Measurements from ENCODE around the gene IFT52. TPM values are rescaled to one million over a fixed set of nuclear protein-coding genes. Genes with fewer than 3 reads are reported as not detected.

IFT52 gene, protein sequence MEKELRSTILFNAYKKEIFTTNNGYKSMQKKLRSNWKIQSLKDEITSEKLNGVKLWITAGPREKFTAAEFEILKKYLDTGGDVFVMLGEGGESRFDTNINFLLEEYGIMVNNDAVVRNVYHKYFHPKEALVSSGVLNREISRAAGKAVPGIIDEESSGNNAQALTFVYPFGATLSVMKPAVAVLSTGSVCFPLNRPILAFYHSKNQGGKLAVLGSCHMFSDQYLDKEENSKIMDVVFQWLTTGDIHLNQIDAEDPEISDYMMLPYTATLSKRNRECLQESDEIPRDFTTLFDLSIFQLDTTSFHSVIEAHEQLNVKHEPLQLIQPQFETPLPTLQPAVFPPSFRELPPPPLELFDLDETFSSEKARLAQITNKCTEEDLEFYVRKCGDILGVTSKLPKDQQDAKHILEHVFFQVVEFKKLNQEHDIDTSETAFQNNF
- 6.5 TPM for total RNA-seq
- long read RNA-seq, partial matches to known transcripts, result 0 of 4 reads
- long read RNA-seq, other reads (novel, unspliced or antisense), result 0 of 4 reads

DNA sequence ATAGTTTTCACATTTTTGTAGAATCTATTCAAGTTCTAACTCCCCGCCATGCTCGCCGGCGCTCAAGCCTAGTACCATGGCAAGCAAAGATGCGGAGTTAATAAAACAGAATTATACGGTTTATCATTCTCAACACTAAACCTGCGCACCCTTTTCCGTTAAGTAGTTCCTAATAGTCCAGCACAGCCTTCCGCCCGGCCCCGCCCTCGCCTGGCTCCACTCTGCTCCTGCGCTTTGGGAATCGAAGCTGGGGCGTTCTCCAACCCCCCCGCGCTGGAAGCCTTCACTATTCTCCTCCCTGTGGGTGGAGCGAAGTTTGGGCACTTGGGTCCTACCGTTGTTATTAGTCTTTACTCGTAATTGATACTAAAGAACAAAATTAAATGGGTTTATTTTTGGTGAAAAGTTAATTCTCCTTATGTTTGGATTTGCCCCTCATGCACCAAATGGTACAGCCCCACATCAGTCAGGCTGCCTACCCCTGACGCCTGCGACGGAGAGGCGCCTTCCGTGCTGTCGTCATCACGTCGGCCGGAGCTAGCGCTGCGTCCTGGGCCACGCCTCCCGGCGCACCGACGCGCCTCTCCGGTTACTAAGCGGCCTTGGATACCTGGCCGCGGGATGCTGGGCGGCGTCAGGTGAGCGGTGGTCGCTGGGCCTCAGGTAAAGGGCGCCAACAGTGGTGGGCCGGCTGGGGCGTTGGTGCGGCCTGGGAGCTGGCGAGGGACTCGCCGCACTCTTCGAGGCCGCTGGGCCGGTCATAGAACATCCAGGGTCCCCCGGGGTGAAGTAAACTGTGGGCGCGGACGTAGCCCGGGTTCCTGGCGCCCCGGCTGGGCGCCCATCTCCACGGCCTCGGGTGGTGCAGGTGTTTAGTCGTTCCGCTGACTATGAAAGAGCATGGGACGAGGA is at the start of gene IFT52:
TSS of gene IFT52 (plus strand) at position 546 of the 912 bp plus-strand sequence. CDS start 3,762 bp downstream, outside the sequence.
- DNase-seq (ENCODE audit: missing footprints) (peak; percentile 96), ATAC-seq (peak; percentile 99)
- intact Hi-C loops (cut with DNase I), result loop anchor here (5.0 kb wide), 2 partner anchors 53 to 133 kb away; partner anchors contain the start of gene SRSF6

DNA sequence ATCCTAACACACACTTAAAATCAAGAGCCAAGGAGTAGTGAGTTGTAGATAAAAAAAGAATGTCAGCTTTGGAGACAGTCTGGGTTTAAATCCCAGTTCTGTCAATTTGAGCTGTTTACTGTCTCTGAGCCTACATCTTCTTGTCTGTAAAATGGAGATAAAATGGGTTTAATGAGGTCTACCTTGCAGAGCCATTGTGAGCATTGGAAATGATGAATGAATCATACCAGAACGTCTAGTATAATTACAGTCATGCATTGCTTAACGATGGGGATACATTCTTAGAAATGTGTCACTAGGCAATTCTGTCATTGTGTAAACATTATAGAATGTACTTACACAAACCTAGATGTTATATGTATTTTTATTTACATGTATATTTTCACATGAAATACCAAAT is 49.5 kb upstream of the IFT52 start:
- intact Hi-C loops (cut with DNase I), result no loop called here
- DNase-seq (ENCODE audit: missing footprints) (no peak), ATAC-seq (no peak)

DNA sequence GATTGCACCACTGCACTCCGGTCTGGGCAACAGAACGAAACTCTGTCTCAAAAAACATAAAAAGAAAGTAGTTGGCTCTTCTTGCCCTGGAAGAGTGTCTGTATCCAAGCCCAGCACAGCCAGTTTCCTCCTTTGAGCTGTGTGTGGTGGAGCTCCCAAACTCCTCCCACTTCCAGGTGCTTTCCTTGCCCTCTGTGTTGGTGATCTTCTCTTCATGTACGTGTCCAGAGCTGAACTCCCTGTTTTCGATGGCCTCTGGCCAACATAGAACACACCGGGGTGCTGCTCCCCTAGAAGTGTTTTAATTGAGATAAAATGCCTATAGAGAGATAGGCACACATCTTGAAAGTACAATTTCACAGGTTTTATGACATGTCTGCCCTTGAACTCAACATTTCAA is 48.6 kb upstream of the IFT52 start:
- no peak for ATAC-seq
- intact Hi-C loops (cut with DNase I), result no loop called here
- DNase-seq (ENCODE audit: missing footprints), result no peak

DNA sequence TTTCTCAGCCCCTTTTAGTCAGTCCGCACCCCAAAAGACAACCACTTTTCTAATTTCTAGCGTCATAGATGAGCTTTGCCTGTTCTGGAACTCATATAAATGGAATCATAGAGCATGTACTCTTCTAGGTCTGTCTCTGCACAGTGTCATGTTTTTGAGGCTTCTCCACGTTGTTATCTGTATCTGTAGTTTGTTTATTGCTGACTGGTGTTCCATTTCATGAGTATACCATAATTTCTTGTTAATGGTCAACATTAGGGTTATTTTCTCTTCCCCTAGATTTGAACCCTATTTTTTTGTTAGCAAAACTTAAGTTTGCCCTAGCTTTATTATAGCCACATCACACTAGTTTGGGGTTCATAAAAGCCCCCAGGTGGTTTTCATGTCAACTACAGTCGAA is 48.1 kb upstream of the IFT52 start:
- no peak for ATAC-seq
- no peak for DNase-seq (ENCODE audit: missing footprints)
- intact Hi-C loops (cut with DNase I), result no loop called here

DNA sequence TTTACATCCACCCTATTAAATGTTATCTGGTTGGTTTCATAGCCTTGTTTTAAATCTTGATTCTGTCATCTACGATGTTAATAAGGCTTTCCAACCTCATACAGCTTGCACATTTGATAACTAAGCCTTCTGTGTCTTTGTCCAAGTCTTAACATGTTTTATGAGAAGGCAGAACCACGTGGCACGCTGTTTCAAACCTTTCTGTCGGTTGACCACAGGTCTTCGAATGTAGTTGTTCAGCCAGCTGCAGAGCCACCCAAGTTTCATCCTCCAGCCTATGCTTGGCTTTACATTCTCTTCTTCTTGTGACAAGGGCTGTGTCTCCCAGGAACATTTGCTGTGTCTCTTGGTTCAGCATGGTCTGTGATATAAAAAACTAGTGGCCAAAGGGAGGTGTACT is 47.6 kb upstream of the IFT52 start:
- no peak for DNase-seq (ENCODE audit: missing footprints)
- intact Hi-C loops (cut with DNase I), result no loop called here
- ATAC-seq, result no peak

DNA sequence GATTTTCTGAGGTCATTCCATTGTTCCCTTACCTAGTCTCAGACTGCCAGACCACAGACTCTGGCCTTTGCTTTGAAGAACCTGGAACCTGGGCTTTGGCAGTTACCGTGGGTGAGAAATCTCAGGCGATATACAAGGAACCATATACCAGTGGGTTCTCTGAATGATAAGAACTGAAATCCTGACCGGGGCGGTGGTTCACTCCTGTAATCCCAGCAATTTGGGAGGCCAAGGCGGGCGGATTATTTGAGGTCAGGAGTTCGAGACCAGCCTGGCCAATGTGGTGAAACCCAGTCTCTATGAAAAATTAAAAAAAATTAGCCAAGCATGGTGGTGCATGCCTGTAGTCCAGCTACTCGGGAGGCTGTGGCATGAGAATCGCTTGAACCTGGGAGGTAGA is 46.2 kb upstream of the IFT52 start:
- intact Hi-C loops (cut with DNase I), result no loop called here
- DNase-seq (ENCODE audit: missing footprints) (no peak), ATAC-seq (no peak)

DNA sequence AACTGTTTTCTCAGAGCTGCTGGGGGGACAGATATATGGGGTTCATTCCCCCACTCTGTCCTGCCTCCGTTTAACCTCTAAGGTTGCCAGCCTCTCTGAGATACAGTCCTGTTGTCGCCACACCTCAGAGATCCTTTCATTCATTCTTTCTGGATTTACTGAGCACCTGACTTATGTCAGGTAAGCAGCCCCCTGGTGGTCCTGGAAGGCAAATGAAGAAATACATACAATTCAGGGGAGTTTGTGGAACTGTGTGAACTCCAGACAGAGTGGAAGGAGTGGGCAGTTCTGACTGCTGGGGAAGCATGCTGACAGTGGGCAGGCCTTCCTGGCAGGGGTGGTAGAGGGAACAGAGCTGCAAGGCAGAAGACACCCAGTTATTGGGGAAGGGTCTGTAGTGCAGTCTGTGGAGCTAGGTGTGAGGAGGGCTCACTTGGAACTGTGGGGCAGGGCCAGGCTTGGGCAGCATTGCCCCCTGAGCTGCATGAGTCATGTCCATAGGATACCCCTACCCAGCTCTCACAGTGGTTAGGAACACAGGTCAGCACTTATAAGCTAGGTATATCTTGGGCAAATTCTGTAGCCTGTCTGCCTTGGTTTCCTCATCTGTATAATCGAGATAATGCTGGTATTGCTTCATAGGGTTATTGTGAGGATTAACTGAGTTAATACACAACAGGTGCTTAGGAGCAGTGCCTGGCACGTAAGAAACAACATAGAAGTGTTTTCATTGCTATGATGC is 44.7 kb upstream of the IFT52 start:
- ATAC-seq, result no peak
- intact Hi-C loops (cut with DNase I), result no loop called here
- no peak for DNase-seq (ENCODE audit: missing footprints)

DNA sequence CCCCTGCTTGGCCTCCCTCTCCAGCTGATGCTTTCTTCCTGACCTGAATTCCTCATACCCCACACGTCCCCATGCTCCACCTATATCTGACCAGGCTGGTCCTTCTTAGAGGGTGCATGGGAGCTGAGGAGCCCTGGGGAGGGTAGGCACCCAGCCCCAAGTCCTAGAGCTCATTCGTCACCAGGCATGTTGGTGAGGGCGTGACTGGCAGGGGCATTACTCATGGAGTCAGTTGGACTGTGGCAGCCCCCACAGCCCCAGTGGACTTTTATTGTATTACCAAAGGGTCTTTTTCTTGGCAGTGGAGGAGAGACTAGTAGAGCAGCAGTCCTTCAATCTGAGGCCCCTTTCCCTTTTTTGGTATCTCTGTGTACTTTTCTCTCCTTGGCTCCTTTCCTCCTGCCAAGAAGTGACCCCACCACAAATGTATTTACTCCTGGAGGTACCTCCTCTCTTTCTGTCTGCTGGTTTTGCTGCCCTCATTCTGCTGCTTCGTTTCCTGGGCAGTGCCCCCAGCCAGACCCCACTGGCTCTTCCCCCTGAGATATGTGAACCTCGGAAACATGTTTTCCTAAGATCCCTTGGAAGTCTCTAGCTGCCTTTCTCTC is 42.4 kb upstream of the IFT52 start:
- DNase-seq (ENCODE audit: missing footprints), result no peak
- ATAC-seq, result no peak
- intact Hi-C loops (cut with DNase I), result no loop called here

DNA sequence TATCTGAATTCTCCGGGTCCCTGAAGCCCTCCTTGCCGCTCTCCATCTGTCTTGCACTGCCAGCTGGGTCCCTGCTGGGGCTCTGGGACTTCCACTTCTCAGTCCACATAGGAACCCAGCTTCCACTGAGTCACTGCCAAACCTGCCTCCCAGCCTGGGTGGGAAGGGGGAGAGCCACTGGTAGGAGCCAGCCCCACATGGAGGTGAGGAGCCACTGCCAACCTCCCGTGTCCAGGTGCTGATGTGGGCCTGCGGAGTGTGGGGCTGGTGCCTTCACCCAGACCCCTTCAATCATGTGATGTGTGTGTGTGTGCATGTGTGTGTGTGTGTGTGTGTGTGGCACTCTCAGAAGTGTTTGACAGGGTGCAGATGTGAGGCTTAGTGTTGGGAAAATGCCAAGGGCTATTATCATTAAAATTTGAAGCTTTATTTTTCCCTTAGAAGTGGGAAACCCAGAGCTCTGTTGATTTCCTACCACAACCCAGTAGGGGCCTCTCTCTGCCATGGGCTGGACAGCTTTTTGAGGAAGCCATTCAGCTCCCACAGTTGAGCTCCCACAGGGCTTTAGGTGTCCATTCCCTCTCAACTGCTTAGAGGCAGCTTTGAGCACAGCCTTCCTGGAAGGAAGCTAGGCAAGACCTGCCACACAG is 41.2 kb upstream of the IFT52 start:
- intact Hi-C loops (cut with DNase I), result no loop called here
- DNase-seq (ENCODE audit: missing footprints), result no peak
- ATAC-seq, result no peak

DNA sequence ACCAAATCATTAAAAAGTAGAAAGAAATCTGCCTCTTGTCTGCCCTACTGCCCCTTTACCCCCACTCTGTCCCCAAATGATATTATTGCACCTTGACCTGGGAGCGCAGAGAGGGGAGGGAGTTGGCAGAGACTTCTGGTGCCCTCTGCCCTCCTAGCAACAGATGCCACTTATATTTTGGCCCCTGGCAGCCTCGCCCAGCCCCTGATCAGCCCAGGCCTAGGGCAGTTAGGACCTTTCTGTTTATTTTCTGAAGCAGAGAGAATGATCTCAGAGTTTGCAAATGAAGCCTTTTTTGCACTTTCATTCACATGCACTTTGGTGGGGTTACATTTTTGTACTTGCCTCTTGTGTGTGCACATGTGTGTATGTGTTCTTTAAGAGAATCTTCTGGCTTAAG is 40.3 kb upstream of the IFT52 start:
- ATAC-seq (no peak), DNase-seq (ENCODE audit: missing footprints) (no peak)
- intact Hi-C loops (cut with DNase I), result no loop called here

DNA sequence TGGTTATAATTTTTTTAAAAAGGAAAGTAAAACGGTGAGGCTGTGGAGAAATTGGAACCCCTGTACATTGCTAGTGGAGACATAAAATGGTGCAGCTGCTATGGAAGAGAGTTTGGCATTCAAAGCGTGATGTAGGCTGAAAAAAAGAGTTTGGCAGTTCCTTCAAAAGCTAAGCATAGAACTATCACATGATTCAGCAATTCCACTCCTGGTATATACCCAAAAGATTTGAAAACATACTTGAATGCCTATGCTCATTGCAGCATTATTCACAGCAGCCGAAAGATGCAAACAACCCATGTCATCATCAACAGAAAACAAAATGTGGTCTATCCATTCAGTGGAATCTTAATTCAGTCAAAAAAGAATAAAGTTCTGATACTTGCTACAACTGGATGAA is 36.4 kb upstream of the IFT52 start:
- intact Hi-C loops (cut with DNase I), result no loop called here
- no peak for ATAC-seq
- DNase-seq (ENCODE audit: missing footprints), result no peak

DNA sequence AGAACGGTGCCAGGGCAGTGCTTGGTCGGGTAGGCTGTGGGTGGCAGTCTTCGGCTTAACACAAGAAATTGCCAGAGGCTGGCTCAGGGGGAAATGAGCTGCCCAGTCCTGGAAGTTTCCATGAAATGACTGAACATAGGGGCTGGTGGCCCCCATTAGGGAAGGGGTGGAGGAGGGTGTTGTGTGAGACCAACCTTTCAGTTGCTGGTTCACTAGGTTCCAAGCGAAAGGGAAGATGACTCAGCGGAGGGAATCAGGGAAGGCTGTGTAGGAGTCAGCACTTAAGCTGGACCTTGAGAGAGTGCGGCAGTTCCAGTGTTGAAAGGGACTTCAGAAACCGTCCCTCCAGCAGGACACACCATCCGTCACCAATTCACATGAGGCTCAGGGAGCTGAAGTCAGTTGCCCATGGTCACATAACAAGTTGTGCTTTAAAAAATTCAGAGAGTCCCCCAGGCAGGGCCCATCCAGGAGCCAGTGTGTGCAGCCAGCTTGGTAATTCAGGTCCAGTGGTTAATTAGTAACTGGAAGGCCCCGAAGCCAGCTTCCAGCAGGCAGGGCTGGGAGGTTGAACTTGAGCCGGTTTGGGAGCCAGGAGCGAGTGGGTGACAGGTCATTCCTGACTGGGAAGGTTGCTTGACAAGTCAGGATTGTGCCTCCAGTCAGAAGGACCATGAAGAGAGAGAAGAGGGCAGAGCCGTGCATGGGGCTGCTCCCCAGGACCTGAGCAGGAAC is 32.2 kb upstream of the IFT52 start, which contains the start of gene SGK2:
TSS of gene SGK2 (plus strand) at position 616 of the 735 bp plus-strand sequence. CDS start 7,469 bp downstream, outside the sequence.
- no peak for DNase-seq (ENCODE audit: missing footprints)
- intact Hi-C loops (cut with DNase I), result no loop called here
- no peak for ATAC-seq

DNA sequence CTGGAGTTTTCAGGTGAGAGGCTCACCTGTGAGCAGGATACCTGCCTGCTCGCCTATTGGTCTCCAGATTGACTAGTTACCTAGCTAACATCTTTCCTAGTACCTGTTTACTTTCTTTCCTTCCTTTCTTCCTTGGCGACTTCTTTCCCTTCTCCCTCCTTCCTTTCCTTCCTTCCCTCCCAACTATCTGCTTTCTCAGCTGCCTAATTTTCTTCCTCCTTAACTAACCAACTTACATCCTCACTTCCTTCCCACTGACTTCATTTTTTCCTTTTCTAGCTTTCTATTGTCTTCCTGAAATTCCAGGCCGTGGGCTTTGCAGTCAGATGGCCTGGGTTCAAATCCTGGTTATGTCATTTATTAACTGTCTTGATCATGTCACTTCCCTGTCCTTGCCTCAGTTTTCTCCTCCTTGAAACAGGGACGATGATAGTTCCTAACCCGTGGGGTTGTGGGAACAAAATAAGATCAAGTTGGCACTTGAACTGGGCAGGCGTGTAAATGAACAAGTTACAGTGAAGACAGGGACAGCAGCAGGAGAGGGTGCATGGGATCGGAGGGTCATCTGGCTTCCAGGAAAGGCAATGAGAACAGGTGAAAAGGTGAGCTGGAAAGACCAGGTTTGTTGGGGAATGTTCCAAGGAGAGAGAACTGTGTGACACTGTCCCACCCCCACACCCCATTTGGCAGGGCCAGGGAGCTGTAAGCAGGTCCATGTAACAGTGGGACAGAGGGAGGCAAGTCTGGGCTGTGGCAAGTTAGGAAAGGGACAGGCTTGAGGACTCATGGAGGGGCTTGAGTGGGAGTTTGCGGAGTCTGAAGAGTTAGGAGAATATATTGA is 31.4 kb upstream of the IFT52 start:
- DNase-seq (ENCODE audit: missing footprints) (no peak), ATAC-seq (no peak)
- intact Hi-C loops (cut with DNase I), result no loop called here

DNA sequence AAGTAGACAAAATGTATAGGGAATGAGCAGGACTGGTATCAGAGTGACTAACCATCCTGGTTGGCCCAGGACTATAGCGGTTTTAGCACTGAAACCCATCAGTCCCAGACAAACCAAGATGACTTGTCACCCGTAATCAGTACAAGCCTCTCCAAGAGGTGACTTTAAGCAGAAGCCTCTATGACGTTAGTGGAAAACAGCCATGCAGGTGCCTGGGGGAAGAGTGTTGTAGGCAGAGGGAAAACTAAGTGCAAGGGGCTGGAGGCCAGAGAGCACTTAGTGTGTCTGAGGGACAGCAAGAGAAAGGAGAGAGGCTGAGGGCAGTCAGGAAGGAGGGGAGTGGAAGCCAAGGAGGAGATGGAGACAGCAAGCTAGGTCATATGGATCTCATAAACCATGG is 29.8 kb upstream of the IFT52 start:
- intact Hi-C loops (cut with DNase I), result no loop called here
- DNase-seq (ENCODE audit: missing footprints) (no peak), ATAC-seq (no peak)

DNA sequence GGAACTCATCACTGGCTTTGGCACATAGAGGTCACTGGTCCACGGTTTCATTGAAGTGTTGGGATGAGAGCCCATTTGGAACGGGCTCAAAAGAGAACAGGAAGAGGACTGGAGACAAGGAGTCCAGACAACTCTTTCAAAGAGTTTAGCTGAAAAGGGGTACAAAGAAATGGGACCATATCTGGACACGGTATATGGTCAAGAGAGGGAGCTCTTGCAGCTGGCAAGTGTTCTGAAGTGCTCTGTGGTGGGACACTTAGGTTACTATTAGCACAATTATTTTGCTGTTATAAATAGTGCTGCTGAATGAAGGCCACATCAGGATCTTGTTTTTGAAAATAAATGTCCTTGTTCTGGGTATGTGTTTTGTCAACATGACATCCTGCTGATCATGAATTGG is 27.3 kb upstream of the IFT52 start:
- intact Hi-C loops (cut with DNase I), result no loop called here
- DNase-seq (ENCODE audit: missing footprints) (no peak), ATAC-seq (no peak)

DNA sequence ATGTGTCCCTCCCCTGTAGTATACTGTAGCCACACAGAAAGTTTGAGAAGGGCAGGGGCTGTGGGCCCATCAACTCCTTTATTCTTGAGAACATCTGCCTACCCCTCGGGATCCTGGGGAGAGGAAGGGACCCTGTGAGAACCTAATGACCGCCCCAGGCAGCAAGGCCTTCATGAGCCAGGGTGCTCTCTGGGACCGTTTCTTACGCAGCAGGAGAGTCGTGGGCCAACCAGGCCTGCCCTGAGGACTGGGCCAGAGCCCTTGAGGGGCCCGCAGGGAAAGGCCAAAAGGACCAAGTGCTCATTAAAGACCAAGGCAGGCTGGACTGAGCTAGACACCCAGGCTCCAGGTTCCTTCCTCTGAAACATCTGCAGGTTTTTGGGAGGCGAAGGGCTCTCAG is 26.7 kb upstream of the IFT52 start:
- intact Hi-C loops (cut with DNase I), result no loop called here
- ATAC-seq (no peak), DNase-seq (ENCODE audit: missing footprints) (no peak)

DNA sequence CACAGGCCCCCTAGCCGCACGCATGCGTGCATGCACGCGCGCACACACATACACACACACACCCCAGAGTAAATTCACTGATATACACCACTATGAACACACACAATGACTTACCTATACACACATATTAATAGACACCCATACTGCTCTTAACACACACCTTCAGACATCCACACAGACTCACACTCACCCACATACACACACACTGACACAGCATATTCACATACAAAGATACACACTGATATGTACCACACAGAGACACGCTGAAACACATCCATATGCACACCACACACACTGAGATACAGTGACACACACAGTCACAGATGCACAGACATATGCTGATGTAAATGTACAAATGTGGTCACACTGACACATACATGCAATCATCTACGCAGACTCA is 26.3 kb upstream of the IFT52 start:
- DNase-seq (ENCODE audit: missing footprints), result no peak
- intact Hi-C loops (cut with DNase I), result no loop called here
- no peak for ATAC-seq
